Skeletal muscle satellite cell (primary cell): ENCODE results near the gene GAGE12E. TPM values are rescaled to one million over a fixed set of nuclear protein-coding genes. Genes with fewer than 3 reads are reported as not detected.

Experiments
- small RNA-seq: library from RNA; depleted of rRNA; stranded (forward); fragments of <200 nt; gene quantifications from one replicate; pipeline ENCODE3, GENCODE V24; 2012

Gene GAGE12E

Small RNAs within 50 kb of the gene (small RNA-seq; reads per million reads assigned to genes)
- gene GAGE12B = not detected
